DMS114 treated with DMSO at 0.1 percent for 48 hours (cell line): ENCODE results near the gene WDR7.
"Not testable (repeated sequence)": the region's sequence is repeated elsewhere in the genome, so short reads cannot be mapped to it uniquely, and the experiment has no call there.

Experiments
- DNase-seq: peaks from one replicate; lab custom pipeline; 2025; ENCODE audit not compliant: unreplicated experiment; lab: John Stamatoyannopoulos, UW

WDR7 gene

DNA sequence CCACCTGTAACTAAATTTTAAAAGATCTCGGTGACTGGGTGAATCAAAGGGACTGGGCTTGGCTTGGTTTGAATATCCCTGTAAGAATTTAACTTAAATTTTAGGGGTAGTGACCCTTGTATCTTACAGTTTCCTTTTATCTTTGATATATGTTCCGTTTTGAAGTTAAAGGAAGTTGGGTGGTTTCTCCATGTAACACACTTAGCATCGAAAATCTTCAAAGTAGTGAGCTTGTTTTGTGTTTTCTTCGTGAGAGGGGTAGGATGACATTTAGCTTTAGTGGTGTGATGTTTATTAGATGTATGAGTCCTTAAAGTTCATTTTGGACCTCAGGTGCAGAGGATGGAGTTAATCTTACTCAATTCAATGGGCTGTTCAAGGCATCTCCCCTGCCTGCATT is 1.6 kb downstream of the WDR7 start:
- DNase-seq: no peak

DNA sequence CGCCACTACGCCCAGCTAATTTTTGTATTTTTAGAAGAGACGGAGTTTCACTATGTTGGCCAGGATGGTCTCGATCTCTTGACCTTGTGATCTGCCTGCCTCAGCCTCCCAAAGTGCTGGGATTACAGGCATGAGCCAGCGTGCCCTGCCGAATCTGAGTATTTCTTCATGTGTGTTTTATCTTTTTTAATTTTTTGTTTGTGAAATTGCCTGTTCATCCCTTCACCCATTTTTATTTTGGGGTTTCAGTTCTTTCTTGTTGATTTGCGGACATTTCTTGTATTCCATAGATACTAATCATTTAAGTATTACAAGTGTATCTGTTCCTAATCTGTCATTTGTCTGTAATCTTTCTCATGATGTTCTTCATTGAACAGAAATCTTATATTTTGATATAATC is 3.1 kb downstream of the WDR7 start:
- not testable (repeated sequence) for DNase-seq

DNA sequence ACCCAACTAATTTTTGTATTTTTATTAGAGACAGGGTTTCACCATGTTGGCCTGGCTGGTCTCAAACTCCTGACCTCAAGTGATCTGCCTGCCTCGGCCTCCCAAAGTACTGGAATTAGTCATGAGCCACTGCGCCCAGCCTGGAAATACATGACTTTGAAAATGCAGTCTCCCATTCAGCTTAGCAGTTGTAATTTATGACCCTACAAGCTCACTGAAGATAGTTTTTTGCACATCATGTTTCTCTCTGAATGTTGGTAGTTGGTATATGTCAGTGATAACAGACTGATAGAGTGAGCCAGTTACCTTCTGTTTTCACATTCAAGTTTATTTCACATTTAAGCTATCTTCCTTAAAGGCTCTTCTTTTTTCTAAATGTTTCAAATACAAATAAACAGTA is 7.1 kb downstream of the WDR7 start:
- DNase-seq: no peak

DNA sequence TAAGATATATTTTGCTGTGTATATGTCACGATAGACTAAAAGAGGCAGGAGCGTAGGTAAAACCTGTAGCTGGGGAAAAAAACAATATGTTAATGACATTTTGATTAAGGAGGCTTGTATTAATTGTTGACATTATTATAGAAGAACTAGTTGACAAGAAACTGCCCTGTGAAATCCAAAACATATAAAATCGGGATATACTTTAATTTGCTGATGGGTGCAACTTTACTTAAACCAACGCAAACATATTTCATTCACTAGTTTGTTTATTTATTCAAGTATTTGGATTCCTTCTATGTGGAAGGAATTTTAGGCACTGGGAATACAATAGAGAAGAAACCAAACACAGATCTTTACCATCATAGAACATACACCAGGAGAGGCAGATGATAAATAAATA is 8.0 kb downstream of the WDR7 start:
- DNase-seq: no peak

DNA sequence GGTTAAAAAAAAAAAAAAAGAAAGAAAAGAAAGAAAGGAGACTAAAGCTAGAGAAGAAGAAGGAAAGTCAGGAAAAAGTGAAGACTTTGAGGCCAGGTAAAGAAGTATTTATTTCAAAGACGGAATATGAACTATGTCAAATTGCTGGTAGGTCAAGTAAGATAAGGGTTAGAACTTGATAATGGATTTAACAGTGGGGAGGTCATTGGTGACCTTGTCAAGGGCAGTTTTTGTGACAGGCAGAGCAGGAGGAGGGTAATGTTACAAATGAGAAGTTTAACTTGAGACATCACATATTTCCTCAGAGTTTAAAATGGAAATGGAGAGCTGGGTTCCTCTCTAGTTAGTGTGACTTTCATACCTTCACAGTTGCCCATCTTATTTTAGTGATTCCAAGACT is 9.5 kb downstream of the WDR7 start:
- DNase-seq: no peak

DNA sequence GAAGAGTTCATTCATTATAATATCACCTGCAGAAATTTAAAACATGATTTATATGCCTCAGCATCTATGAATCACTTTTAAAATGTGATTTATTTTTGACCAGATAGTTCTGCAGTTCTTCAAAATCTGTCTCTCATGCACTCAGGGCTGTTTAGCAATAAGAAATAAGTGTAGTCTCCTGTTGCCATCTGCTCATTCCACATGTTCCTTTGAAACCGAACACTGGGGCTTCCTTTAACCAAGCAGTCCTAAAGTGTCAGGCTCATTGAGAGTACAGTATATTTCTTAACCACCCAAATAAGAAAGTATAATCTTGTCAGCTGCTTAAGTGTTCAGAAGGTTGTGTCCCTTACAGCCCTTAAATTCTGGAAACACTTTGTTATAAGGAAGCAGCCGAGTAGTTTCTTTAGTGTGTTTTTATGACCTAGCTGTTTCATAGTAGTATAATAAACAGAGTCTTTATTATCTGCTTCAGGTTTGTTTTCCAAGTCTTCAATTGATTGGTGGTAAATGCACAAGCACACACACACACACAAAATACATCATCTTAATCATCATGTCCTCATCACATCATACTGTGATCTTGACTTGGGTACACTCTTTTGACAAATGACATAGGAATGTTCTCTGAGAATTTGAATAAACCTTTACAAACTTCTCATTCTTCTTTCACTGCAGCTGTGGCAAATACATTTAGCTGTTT is 10.4 kb downstream of the WDR7 start:
- DNase-seq: no peak

DNA sequence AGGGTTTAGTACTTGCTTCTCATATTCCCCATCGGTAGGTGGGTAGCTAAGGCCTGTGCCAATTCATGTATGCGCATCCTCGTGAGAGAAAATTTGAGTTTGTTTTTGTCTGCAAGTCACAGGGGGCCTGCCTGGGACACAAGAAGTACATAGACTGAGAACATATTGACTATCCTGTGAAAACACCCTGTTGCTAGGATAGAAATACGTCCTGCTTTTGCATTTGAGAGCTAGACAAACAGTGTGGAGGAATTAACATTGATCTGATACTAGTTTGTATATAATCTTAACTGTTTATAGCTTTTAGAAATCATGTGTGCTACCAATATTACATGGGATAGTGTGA is 10.9 kb downstream of the WDR7 start:
- DNase-seq: no peak

DNA sequence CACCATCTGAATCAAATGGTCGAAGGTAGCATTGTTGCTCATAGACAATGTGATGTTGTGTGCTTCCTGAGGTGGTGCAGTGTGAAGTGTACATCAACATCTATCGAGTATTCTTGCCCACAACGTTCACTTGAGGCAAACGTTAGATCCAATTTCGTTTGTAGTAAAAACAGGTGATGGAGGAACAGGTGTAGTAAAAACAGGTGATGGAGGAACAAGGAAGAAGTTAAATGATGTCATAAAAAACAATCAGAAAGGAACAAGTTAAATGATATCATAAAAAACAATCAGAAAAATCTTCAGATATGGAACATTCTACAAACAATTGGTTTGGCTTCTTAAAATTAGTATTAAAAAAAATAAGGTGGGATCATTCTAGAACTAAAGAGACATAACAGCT is 11.3 kb downstream of the WDR7 start:
- DNase-seq: no peak

DNA sequence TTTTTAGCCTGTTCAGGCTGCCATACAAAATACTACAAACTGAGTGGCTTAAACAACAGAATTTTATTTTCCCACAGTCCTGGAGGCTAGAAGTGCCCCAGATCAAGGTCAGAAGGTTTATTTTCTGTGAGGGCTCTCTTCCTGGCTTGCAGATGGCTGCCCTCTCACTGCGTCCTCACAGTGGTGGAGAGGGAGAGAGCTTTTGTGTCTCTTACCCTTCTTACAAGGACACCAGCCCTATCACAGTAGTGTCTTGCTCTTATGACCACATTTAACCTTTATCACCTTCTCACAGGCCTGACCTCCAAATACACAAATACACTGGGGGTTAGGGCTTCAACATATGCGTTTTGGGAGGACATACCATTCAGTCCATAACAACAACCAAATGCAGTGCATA is 11.7 kb downstream of the WDR7 start:
- DNase-seq: no peak

DNA sequence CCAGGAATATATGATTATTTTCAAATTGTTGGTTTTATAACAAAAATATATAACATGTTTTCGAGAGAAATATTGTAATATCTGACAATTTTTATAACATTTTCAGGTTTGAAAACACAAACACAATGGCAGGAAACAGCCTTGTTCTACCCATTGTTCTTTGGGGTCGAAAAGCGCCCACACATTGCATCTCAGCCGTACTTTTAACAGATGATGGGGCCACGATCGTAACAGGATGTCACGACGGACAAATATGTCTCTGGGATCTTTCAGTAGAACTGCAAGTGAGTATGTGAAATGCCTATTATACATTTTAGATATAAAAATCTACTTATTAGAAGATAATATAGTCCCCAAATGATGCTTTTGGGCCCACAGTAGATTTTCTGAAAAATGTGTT is 21.2 kb downstream of the WDR7 start:
- no peak for DNase-seq

DNA sequence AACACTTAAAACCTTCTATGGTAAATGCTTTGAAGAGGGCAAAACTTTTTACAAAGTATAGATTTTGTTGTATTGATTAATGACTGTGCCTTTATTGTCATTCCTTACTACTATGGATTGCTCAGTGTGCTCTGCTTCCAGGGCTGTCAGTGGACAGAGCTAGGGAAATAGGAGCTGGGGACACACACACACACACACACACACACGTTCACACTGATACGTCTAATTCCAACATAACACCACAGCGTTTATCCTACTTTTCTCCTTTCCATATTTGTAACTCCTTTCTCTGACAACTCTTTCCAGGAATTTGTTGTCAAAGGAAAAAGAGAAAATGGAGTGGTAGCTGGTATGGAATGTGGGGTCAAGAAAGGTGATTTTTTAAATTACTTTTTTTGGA is 21.8 kb downstream of the WDR7 start:
- no peak for DNase-seq

DNA sequence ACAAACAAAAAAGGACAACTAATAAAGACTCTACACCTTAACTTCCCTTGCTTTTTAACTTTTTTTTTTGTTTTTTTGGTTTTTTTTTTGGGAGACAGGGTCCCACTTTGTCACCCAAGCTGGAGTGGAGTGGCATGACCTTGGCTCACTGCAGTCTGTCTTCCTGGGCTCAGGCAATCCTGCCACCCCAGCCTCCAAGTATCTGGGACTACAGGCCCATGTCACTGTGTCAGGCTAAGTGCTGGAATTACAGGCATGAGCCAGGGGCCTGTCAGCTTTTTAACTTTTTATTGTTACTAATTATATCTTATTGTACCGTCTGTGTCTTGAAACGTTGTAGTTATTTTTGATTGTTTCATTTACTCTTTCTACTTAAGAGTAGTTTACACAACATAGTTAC is 25.5 kb downstream of the WDR7 start:
- DNase-seq: no peak

DNA sequence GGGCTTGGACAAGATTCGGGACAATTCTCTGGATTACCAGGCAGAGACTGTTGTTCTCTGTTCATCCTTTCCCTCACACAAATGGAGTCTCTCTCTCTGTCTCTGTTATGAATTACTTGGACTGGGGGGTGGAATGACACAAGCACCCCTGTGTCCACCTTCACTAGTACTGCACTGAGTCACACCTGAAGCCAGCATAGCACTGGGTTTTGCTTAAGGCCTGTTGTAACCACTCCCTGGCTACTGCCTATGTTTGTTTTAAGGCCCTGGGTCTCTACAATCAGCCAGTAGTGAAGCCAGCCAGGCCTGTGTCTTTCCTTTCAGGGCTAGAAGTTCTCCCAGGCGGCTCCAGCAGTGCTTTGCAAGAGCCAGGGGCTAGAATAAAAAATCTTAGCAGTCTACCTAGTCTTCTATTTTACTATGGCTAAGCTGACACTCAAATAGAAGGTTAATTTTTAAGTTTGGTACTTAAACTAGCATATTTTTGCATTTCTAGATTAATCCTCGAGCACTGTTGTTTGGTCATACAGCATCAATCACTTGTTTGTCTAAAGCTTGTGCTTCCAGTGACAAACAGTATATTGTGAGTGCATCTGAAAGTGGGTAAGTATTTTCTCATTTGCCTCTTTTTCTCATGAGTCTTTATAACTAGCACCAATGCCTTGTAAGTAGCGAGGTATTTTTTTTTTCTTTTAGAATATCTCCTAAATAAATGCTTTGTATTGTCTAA is 27.8 kb downstream of the WDR7 start:
- DNase-seq: no peak

DNA sequence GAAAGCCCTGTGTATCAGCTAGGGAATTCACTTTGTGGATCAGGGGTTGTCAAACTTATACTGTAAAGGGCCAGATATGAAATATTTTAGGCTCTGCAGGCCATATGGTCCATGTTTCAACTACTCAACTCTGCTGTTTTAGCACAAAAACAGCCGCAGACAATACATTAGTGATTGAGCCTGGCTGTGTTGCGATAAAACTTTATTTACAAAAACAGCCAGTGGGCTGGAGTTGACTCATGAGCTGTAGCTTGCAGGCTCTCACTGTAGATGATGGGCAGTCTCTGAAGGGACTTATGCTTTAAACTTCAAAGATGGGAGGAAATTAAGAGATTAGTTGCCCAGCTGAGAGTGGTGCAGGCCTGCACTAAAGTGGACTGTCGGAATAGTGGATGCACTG is 33.1 kb downstream of the WDR7 start:
- no peak for DNase-seq

DNA sequence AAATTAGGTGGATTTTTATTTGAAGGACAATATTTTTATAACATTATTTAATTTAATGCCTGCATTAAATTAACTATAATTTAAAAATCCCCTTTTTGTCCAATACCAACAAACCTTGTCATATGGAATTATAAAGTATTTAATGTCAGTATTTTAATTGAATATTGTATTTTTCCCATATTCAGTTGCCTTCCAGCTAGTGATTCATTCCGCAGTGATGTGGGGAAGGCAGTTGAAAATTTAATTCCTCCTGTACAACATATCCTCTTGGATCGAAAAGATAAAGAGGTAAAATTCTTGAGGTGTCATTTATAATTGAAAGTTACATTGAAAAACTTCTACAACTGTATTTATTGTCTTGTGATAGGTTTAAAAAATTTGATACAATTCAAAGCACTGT is 40.4 kb downstream of the WDR7 start:
- DNase-seq: no peak

DNA sequence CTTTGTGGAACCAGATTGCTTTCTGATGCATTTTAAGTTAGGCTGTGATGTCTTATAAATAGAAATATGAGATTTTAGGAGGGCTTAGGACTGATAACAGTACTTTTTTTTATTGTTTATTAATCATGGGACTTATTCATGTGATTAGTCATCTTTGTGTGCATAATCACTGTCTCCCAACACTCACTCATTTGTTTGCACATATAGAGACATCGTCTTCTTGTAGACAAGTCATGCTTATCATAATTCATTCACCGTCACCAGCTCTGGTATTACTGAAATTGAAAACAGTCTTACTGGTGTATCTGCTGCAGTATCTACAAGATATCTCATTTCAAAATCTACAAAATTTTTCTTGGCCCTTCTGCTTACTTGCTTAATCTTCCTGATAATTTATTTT is 45.8 kb downstream of the WDR7 start:
- DNase-seq: no peak

DNA sequence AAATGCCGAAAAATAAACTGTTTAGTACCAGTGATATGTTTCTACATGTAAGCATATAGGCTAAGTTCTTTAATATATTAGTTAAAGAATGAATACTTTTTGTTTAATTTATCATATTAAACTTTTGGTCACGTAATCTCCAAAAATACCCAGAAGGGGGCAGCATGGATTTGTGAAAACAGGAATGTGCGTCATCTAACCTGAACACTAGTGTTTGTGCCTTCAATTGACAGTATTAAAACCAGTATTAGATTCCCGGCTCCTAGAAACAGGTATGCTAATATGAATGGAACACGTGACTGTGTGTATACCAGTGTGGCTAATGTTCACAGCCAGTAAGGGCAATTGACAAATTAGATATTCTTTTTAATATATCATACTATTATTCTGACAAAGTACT is 51.8 kb downstream of the WDR7 start:
- peak; percentile 22 for DNase-seq

DNA sequence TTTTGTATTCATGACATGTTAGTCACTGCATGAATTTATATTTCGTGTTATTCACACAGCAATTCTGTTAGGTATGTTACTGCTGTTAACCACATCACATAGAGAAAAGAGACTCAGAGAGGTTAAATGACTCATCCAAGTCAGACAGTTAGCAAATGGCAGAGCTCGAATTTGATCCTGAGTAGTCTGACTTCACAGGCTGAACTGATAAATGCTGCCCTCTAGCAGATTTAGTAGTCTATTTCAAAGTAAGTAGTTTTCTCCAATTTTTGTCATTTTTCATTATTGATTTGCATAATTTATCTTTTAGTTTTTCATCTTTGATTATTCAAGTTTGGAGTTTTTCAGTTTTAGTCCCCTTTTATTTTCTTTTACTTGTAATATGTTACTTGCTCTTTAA is 58.3 kb downstream of the WDR7 start:
- no peak for DNase-seq

DNA sequence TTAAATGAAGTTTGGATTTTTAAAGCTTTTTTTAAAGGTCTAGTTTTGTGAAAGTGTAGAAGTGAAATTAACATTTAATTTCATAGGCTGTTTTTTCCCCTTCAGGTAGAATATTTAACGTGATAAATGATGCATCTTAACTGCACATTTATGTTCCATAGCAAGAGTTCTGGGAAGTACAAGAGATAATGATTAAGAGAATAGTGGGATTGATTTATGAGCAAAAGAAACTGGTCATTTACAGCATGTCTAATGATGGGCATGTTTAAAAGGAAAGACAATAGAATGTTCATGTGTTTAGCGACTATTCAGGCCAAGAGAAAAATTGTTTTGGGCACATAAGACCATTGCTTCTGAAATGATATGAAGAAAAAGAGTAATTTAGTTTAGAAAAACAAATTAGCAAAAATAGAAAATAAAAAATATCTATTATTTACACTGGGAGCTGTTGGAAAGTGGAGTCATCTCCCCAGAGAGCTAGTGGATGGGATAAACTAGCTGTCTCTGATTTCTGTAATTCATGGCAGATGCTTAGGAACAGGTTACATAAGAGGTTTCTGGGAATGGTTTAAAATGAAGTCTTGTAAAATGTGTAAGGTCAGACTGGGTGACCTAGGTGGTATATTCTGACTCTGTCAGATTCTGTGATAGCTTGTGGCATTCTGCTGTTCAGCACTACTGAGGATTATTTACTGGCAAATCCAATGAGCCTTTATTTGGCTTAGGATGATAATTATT is 60.7 kb downstream of the WDR7 start:
- no peak for DNase-seq

DNA sequence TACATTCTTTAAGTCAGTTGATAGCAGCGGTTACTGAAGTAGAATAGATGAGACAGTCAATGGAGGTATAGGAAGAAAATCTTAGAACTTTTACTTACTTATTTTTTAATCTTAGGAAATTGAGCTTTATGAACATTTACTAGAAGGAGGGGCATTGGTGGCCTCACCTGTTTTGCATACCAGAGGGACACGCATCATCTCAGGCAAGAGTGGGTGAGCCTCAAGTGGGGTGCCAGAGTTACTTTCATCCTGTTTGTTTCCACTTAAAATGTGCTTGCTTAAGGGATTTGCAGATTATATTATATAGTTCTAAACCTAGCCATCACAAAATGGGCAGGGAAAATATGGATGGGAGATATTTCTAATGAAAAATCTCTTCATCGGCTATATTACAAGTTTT is 61.6 kb downstream of the WDR7 start:
- DNase-seq: no peak

DNA sequence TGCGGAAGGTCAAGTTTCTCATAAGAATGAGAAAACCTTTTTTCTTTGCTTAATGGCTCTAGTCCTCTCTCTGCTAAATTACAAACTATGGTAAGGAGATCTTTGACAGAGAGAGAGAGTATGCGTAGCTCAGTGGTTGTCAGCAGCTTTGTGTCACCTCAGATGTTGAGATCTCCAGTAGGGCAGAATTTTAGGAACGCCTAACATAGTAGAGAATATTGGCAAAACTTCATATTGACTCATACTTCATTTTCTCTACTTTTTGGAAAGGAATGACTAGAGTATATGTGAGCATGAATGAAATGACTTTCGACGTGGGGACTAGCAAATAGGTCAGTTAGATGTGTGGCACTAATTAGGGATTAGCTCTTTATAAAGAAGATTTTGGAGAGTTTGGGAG is 64.0 kb downstream of the WDR7 start:
- DNase-seq: no peak

DNA sequence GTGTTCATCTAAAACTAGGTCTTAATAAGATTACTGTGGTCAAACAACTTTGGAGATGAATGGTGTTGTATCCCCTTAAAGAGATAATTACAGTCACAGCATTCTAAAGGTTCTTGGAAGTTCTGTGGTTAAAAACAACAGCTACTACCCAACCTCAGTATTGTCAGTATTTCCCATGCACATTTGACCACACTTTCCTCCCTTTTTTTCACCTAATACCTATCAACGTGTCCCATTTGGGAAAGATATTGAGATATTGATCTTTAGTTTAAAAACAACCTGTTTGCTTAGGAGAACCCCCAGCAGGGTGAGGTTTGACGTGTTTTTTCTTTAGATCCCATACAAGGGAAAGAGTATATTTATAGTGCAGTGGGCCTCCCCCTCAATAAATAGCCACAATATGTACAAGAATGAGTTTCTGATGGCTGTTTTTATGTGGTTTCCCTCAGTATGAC is 65.6 kb downstream of the WDR7 start:
- no peak for DNase-seq
